HG03571 (cell line): Measurements from ENCODE around the gene RPS23.
"Not testable (repeated sequence)": the region's sequence is repeated elsewhere in the genome, so short reads cannot be mapped to it uniquely, and the experiment has no call there.

Source experiments
- ATAC-seq: cut with Tn5 transposase; IDR thresholded peaks from one replicate; pipeline ENCODE4 v1.9.1; 2021; ENCODE audit not compliant: unreplicated experiment

RPS23 gene

DNA sequence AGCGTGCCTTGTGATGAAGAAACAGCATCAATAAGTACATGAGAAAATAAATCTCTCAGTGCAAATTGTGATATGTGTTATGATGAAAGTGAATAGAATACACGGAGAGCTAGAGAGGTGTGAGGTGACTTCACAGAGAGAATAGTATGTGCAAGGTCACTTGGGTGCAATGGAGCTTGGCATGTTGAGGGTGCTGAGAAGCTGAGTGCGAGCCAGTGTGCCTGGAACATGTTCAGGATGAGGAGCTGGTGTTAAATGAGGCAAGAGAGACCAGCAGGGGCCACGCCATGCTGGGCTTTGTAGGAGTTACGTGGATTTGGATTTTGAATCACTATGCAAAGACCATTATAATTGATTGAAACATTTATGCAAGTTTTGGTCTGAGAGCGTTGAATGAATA is 12.8 kb upstream of the RPS23 start:
- ATAC-seq = no peak

- ATAC-seq = no peak
Observed at GRCh38 chr5:82290005-82290404, 11.9 kb upstream of the RPS23 start.

GRCh38 chr5:82287625-82288024 is 9.5 kb upstream of the RPS23 start:
- ATAC-seq = no peak

- ATAC-seq = no peak
Observed at GRCh38 chr5:82285206-82285605, 7.1 kb upstream of the RPS23 start.

DNA sequence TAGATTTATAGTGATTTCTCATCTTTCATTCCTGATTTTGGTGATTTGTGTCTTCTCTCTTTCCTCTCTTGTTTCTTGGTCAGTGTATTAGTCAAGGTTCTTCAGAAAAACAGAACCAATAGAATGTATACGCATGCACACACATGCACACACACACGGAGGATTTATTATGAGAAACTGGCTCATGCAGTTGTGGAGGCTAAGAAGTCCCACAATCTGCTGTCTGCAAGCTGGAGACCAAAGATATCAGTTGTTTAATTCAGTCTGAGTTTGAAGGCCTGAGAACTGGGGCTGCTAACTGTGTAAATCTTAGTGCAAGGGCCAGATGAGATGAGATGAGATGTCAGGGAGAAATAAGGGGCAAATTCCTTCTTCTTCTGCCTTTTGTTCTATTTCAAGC is 5.7 kb upstream of the RPS23 start:
- no peak for ATAC-seq

GRCh38 chr5:82278711-82279370 is 687 bp upstream of the RPS23 start:
- ATAC-seq = no peak

DNA sequence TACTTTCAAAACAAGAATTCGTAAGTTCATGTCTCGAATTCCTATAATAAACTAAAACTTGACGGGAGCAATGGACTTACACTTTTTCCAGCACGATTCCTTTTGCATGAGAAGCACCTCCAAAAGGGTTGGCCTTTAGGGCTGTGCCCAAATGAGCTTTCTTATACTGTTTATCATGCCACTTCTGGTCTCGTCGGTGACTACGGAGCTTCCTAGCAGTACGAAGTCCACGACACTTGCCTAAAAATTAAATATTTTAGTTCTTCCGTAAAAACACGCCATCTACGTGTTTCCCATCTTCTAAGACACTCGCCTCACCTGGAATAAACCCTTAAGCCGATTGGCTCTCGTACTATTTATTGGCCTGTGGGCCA is 554 bp downstream of the RPS23 start:
- no peak for ATAC-seq

GRCh38 chr5:82276800-82277612 is 1.1 kb downstream of the RPS23 start:
- no peak for ATAC-seq

DNA sequence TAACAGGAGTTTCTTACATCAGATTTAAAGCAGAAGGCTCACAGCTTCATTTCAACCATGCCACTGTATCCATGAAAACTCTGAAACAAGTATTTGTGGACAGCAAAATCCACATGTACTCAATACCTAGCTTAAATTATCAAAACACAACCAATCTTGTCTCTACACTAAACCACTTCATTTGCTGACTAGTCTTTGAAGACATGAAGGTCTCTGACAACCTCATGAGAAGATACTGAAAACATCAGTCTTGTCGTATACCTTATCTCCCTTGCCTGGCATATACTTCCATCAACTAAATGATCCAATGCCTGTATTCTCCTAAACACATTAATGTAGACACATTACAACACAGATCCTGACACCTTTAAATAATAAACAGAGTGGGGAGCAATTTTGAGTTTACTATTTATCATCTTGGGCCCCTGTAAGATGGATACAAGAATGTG is 2.9 kb downstream of the RPS23 start:
- ATAC-seq = no peak

DNA sequence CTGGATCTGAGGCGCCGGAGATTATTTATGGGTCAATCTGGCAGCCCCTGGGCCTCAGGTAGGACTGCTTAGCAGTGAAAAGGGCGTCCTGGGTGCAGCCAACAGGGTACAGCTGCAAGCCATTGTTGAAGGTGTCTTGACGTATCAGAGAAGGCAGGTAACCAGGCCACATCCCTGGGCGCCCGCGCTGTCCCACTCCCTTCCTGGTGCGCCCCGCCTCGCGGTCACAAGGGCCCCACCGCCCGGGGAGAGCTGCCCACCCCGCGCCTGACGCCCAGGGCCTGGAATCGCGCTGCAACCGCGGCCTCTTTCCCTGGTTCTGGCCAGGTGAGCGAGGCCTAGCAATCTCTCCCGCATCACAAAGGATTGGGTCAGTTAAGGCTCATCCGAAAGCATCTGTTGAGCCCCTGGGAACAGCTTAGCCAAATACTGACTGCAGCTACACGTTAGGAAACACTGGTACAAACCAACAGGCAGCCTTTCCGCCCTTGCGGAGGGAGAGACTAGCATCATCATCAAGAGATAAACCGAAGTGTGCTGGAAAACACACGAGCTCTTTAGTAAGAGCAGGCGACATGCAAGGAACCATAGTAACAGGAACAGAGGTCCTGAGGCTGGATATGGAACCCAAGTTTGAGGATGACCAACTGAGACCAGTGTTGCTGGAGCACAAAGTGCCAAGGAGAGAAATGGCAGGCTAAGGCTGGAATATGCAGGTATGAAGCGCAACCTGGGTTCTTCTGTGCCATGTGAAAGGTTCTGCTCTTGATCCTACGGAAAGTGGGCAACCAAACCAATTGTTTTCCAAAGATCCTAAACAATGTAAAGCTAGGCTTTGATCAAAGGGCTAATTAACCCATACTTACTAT is 3.6 kb downstream of the RPS23 start:
- ATAC-seq = no peak

- not testable (repeated sequence) for ATAC-seq
Observed at GRCh38 chr5:82273426-82273825, 4.7 kb downstream of the RPS23 start.

DNA sequence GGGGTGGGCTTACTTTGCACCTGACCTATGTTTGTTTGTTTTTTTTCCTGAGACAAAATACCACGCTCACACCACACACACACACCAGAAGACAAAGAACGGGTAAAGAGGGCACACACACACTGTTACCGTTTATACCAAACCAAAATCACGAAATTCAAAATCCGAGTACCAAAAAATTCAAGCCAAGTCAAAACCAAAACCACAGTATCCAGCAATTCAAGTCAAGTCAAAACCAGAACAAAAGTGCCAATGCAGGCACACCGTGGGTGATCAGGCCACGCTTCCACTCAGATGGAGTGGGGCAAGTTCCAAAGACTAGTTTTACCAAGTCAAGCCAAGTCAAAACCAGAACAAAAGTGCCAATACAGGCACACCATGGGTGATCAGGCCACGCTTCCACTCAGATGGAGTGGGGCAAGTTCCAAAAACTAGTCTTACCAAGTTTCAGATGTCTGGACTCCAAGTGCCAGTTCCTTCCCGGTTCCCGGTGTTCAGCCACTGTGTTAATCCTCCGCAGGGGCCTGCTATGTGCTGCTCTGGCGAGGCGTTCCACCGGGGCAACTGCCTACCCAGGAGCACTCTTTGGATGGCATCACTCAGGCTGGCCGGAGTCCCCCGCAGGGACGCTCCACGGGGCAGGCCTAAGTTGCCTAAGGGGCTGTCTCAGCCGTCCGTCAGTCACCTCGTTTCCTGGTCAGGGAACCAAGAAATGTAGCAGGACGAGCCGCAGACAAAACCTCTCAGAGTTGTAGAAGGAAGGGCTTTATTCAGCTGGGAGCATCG is 5.4 kb downstream of the RPS23 start:
- not testable (repeated sequence) for ATAC-seq

DNA sequence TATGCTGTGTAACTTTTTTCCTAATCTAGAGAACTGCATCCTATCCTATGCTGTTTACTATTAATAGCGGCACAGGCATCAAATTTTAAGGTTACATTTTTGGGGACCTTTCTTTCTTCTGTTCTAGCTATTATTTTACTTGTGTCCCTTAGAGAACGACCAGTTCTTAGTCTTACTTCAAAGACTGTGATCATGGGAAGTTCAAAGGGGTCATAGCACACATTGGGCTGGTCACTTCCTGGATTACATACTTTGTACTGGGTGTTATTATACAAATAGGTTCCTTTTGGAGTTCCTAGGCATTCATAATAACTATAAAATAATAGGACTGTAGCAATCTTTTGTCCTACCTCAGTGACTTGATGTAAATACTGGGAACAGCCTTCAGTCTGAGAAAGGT is 8.8 kb downstream of the RPS23 start:
- not testable (repeated sequence) for ATAC-seq

DNA sequence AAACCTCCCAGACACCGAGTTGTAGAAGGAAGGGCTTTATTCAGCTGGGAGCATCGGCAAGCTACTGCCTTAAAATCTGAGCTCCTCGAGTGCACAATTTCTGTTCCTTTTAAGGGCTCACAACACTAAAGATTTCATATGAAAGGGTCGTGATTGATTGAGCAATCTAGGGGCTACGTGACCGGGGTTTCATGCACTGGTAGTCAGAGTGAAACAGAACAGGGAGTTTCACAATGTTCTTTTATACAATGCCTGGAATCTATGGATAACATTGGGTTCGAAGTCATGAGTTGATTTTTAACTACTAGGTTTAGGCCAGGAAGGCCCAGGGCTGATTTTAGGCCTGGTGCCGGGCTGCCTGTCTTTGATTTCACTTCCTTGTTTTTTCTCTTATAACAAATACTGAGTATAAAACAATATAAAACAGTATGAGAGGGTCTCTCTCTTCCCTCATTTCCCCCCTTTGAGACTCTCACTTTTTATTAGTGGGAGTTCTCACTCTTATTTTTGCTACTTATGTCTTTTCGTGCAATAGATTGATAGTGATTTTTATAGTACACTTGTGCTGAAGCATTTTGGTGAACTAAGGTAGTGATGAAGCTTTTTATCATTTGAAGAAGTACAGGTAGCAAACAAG is 10.7 kb downstream of the RPS23 start:
- ATAC-seq = not testable (repeated sequence)

DNA sequence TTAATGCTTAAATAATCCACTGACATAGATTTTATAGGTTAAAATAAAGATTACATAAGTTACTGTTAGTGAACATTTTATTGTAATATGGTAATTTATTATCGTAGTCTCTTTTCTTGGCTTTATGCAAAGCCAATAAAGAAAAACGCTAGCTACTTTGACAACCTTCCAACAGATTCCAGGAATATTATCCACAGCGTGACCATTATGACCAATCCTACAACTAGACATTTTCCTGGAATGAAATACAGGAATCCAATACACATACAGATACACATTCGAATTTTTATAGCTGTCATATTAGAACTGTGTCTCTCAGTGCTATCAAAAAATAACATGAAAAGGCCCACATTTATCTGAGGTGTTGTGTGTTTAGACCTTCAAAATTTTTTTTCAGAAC is 13.1 kb downstream of the RPS23 start:
- no peak for ATAC-seq

- no peak for ATAC-seq
Observed at GRCh38 chr5:82259172-82259800, 18.9 kb downstream of the RPS23 start.

GRCh38 chr5:82257729-82258128 is 20.4 kb downstream of the RPS23 start:
- ATAC-seq = no peak

DNA sequence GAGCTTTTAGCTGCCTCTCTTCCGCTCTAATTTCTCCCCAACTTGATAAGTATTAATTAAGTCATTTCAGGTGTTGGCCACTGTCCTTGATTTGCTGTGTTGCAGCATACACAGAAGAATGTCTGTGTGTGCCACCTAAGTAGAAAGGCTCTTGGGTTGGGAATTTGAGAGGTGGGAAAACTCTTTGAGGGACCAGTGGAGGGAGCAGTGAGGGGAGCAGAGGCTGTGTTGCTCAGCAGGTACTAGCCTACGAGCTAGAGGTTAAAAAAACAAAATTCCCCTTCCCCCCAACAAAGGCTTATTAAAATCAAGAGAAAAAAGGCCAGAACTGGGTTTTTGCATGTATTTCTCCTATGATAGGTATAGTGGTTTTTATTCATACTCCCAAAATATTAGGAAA is 20.9 kb downstream of the RPS23 start:
- no peak for ATAC-seq

GRCh38 chr5:82255844-82256243 is 22.3 kb downstream of the RPS23 start:
- ATAC-seq = no peak

DNA sequence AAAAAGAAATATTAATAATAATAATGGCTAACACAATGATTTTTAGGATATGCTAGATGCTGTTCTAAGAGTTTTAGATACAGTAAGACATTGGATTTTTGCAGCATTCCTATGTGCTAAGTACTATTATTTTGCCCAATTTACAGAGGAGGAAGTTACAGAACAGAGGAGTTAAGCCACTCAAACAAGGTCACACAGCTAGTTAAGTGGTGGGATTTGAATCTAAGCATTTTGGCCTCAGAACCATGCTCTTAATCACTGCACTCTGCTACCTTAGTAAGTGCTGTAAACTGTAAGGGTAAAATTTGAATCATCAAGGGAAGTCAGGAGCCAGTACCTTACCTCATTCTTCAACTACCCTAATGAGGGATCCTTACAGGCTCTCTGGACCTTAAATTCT is 25.4 kb downstream of the RPS23 start:
- ATAC-seq = no peak
